ENCODE results near the gene PSPC1.
"Not testable (repeated sequence)": the region's sequence is repeated elsewhere in the genome, so short reads cannot be mapped to it uniquely, and the experiment has no call there.

Gene PSPC1, protein sequence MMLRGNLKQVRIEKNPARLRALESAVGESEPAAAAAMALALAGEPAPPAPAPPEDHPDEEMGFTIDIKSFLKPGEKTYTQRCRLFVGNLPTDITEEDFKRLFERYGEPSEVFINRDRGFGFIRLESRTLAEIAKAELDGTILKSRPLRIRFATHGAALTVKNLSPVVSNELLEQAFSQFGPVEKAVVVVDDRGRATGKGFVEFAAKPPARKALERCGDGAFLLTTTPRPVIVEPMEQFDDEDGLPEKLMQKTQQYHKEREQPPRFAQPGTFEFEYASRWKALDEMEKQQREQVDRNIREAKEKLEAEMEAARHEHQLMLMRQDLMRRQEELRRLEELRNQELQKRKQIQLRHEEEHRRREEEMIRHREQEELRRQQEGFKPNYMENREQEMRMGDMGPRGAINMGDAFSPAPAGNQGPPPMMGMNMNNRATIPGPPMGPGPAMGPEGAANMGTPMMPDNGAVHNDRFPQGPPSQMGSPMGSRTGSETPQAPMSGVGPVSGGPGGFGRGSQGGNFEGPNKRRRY

DNA sequence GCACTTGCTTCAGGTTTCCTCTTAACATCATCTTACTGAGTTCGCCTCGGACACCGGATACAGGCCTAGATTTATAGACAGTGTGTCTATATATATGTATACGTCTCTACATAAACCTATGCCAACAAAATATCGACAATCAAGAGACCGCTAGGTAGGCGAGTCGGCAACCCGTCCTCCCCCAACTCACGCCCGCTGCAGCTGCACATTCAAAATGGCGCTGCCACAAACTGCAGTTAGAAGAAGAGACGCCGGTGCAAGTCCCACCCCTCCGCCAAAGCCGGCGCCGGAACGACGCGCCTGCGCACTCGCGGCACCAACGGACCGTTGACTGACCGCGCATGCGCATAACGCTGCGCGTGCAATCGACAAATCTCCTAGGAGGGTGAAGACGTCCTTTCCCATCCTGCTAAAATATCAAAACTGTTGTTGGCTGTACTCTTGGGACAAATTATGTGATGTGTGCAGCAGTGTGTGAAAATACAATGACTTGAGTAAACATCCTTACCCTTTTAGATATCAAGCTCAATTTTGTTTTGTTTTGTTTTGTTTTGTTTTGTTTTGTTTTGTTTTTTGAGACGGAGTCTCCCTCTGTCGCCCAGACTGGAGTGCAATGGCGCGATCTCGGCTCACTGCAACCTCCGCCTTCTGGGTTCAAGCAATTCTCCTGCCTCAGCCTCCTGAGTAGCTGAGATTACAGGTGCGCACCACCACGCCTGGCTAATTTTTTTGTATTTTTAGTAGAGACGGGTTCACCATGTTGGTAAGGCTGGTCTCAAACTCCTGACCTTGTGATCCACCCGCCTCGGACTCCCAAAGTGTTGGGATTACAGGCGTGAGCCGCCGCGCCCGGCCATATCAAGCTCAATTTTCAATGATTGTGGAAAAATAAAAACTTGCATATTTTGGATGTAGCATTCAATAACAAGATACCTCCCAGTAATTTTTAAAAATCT lies at the start of gene PSPC1:
Gene PSPC1 (minus strand): TSS at position 219 of the 956 bp plus-strand sequence. CDS start 188 bp downstream, at position 31.
- DNase-seq, result peak; percentile 91

GRCh38 chr13:19822673-19823072 lies 39.9 kb upstream of the PSPC1 start:
- DNase-seq, result no peak

DNA sequence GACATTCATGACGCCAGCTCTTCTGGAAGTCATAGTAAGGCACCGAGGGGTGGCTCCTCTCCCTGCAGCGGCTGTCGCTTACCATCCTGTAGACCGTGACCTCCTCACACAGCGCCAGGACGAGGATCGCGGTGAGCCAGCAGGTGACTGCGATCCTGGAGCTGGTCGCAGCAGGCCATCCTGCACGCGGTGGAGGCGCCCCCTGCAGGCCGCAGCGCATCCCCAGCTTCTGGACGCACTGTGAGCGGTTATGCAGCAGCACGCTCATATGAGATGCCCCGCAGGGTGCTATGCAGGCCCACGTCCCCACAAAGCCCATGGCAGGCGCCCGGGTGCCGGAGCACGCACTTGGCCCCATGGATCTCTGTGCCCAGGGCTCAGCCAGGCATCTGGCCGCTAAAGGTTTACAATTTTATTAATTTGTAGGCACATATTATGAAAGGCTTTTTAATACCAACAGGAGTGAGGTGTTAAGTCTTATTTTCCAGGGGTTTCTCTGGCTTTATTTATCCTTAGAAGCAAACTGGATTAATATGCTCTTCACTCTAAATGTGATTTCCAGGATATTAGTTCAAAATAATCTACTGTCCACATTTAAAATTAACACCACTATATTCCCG lies 35.6 kb upstream of the PSPC1 start:
- no peak for DNase-seq

DNA sequence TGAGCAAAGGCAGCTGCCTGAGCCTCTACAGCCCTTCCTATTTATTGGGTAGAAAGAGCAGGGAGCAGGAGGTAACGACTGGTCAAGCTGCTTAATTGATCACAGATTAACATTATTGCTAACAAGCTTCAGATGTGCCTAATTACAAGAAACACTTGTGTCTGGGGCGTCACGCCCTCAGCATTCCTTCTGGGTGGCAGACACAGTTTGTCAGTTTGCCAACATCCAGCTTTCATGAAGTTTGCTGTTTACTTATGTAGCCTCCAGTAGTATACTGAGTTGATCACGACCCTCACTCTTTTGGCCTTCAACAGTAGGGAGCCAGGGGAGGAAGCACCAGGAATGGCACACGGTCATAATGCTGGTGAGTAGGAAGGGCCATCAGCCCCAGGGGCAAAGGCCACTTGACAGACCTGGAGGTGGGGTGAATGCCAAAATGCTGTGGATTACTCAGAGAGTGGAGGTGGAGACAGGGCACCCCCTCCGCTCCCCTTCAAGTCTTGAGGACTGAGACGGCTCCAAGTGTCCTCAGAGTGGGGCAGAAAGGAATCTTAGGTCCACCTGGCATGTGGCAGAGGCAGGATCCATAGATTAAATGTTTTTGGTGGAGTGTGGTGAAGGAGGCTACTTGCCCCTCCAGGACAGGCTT lies 34.9 kb upstream of the PSPC1 start:
- DNase-seq, result no peak

- DNase-seq, result no peak
Measured at GRCh38 chr13:19817106-19817505, 34.4 kb upstream of the PSPC1 start.

GRCh38 chr13:19815842-19816241 lies 33.1 kb upstream of the PSPC1 start:
- DNase-seq, result not testable (repeated sequence)

- no peak for DNase-seq
Measured at GRCh38 chr13:19810996-19811881, 28.5 kb upstream of the PSPC1 start.

DNA sequence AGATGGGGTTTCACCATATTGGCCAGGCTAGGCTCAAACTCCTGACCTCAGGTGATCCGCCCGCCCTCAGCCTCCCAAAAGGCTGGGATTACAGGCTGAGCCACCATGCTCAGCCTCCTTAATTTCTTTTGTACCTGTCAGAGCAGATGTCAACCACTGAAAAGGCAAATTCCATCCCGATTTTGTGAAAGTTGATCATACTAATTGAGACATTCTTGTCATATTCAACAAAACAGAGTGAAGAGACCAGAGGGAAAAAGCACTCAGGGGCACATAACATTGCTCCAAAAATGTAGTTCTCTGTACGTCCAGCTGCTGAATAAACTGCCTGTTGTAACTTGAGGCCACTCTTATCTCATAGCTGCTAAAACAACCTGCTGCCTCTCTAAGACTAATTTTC lies 27.4 kb upstream of the PSPC1 start:
- no peak for DNase-seq

DNA sequence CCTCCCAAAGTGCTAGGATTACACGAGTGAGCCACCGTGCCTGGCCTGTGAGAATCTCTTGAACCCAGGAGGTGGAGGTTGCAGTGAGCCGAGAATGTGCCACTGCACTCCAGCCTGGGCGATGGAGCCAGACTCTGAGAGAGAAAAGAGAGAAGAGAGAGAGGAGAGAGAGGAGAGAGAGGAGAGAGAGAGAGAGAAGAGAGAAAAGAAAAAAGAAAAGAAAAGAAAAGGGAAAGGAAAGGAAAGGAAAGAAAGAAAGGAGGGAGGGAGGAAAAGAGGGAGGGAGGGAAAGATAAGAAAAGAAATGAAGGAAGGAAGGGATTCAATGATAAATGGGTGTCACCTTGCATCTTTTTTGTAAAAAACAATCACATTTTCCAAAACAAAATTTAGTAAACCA lies 23.0 kb upstream of the PSPC1 start:
- no peak for DNase-seq

DNA sequence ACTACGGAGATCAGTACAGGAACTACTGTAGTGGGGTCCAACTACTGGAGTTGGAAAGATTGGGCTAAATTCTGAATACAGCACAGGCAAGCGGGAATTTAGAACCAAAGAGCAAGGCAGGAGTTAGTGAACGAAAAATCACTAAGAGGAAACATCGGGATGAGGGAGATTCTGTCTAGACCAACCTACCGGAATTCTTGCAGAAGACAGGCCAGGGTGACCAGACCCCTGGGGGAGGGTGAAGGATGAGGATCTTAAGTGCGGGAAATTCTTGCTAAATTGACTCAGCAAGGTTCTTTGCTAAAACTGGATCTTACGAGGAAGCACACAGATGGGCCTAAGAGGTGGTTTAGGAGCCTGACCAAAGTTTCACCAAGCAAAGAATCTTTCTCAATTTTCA lies 13.2 kb upstream of the PSPC1 start:
- DNase-seq, result no peak

DNA sequence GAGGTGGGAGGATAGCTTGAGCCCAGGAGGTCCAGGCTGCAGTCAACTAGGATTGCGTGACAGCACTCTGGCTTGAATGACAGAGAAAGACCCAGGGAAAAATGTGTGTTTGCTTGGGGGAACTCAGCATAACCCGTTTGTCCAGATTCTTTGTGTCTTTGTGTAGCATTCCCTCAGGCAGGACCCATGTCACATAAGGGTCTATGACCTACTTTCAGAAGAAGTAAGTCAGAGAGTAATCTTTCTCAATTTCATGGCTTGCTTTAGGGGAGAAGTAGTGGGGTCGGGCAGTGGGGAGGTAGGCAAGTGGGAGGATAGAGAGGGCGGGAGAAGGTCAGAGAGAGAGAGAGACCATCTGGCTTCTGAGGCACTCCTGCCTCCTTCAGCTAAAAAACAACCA lies 11.9 kb upstream of the PSPC1 start:
- DNase-seq, result no peak

- DNase-seq, result no peak
Measured at GRCh38 chr13:19791953-19792537, 9.3 kb upstream of the PSPC1 start.

DNA sequence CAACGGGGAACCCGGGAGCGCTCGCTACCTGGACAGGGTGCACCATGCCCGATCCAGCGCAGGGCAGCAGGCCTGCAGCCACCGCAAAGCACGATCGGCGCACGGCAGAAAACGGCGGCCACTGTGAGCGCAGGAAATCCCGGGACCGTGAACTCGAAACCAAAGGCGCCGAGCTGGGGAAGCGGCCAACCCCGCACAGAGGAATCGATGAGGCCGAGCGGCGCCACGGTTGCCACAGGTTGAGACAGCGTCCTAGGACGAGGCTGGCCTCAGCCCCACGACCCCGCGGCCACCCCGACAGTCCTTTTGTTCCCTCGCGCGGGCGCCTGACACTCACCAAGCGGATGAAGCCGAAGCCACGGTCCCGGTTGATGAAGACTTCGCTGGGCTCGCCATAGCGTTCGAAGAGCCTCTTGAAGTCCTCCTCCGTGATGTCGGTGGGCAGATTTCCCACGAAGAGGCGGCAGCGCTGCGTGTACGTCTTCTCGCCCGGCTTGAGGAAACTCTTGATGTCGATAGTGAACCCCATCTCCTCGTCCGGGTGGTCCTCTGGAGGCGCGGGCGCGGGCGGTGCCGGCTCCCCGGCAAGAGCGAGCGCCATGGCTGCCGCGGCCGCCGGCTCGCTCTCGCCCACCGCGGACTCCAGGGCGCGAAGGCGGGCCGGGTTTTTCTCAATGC lies 557 bp downstream of the PSPC1 start:
- peak; percentile 14 for DNase-seq

- DNase-seq, result no peak
Measured at GRCh38 chr13:19781526-19781925, 1.2 kb downstream of the PSPC1 start.

DNA sequence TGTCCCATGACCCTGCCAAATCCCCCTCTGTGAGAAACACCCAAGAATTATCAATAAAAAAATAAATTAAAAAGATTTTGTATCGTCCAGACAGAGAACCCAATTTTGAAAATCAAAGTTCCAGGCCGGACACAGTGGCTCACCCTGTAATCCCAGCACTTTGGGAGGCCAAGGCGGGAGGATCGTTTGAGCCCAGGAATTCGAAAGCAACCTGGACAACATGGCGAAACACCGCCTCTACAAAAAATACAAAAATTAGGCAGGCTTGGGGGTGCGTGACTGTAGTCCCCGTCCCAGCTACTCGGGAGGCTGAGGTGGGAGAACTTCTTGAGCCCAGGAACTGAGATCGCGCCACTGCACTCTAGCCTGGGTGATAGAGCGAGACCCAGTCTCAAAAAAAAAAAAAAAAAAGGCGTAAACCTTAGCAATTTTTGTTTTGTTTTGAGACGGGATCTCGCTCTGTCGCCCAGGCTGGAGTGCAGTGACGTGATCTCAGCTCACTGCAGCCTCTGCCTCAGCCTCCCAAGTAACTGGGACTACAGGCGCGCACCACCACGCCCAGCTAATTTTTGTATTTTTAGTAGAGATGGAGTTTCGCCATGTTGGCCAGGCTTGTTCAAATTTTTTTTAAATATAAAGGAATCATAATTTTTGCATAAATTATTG lies 1.9 kb downstream of the PSPC1 start:
- not testable (repeated sequence) for DNase-seq

DNA sequence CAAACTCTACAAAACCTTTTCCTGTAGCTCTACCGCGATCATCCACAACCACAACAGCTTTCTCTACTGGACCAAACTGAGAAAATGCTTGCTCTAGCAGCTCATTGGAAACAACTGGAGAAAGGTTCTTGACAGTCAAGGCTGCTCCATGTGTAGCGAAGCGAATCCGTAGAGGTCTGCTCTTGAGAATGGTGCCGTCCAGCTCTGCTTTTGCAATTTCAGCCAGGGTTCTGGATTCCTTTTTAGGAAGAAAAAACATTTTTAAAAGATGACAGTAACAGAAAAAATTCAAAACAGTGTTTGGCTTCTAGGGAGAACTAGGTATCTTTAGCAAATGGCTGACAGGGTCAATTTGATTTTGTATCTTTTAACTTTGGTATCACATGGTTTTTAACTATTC lies 10.4 kb downstream of the PSPC1 start:
- no peak for DNase-seq

DNA sequence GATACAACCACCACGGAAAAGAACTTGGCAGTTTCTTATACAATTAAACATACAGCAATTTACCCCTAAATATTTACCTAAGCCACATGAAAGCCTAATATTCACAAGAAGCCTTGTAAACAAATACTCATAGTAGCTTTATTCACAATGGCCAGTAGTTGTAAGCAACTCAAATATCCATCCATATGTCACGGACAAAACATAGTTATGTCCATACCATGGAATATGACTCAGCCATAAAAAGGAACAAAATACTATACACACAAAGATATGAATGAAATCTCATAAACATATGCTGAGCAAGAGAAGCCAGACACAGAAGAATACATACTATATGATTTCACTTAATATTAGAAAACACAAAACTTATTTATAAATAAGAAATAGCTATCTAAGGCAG lies 12.9 kb downstream of the PSPC1 start:
- DNase-seq, result no peak

- DNase-seq, result no peak
Measured at GRCh38 chr13:19767966-19768365, 14.8 kb downstream of the PSPC1 start.

DNA sequence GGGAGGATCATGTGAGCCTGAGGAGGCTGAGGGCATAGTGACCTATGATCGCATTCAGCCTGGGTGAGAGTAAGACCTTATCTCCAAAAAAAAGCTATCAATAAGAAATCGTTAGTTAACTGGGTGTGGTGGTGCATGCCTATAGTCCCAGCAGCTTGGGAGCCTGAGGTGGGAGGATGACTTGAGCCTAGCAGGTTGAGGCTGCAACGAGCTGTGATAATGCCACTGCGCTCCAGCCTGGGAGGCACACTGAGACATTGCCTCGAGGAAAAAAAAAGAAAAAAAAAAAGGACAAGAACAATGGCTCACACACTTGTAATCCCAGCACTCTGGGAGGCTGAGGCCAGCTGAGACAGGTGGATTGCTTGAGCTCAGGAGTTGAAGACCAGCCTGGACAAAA lies 16.2 kb downstream of the PSPC1 start:
- no peak for DNase-seq

DNA sequence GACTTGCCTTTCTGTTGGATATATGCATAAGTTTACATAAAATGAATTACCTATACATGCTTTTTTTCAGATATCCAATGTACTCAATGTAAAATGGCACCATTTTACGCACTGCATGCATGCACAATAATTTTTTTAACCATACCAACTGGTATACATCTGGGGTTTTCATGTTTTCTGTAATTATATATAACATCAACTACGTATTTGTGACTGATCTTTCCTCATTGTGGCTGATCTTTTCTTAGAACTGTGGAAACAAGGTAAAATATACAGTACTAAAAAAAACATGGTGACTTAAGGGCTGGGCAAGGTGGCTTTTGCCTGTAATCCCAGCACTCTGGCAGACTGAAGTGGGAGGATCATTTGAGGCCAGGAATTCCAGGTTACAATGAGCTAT lies 18.5 kb downstream of the PSPC1 start:
- no peak for DNase-seq

Measured in kidney glomerular epithelial cell (primary cell).